ENCODE measurements around the gene MYCL.

Gene MYCL

DNA sequence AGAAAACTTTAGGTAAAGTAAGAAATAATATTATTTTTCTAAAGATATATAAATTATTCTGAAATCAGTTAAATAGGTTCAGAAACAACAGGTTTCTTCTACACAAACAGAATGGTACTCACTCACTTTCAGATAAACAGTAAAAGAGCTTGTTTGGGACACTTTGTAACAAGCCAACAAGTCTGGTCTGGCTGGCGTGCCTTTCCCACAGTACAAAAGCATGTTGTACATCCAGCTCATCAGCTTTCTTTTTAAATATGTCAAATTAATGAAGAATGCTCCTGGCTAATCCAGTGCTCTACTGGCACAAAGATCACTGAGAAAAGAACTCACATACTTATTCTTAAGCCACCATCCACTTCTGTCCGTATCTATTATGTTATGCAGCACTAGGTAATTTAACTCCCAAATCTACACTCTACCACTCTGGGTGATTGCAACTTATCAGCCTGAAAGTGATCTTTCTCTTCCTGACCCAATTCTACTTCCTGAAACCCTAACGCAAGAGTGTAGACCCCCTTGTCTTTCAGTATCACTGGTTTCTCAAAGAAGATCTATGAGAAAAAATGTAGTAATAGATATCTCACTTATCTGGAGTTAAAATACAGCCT is 51.0 kb downstream of the MYCL start:
- no peak for DNase-seq

GRCh38 chr1:39849203-39849602 is 52.5 kb downstream of the MYCL start:
- no peak for DNase-seq

DNA sequence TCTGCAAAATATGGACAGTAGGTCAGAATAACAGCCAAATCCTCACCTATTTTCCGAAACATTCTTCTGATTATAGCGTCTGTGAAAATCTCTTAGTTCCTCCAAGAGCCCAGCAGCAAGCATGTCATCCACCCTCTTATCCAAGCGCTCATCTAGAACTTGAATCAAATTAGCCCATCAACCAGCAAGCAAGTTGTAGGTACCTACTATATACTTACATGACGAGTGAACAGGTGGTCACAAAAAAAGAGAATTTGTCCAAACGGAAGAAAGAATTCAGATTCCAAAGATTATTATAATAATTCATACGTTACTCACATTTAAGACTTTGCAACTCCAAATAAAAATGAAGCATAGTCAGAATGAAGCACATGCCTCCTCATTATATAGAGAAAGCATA is 53.8 kb downstream of the MYCL start:
- DNase-seq, result no peak

- DNase-seq, result no peak
Observed at GRCh38 chr1:39846796-39847195, 54.9 kb downstream of the MYCL start.

DNA sequence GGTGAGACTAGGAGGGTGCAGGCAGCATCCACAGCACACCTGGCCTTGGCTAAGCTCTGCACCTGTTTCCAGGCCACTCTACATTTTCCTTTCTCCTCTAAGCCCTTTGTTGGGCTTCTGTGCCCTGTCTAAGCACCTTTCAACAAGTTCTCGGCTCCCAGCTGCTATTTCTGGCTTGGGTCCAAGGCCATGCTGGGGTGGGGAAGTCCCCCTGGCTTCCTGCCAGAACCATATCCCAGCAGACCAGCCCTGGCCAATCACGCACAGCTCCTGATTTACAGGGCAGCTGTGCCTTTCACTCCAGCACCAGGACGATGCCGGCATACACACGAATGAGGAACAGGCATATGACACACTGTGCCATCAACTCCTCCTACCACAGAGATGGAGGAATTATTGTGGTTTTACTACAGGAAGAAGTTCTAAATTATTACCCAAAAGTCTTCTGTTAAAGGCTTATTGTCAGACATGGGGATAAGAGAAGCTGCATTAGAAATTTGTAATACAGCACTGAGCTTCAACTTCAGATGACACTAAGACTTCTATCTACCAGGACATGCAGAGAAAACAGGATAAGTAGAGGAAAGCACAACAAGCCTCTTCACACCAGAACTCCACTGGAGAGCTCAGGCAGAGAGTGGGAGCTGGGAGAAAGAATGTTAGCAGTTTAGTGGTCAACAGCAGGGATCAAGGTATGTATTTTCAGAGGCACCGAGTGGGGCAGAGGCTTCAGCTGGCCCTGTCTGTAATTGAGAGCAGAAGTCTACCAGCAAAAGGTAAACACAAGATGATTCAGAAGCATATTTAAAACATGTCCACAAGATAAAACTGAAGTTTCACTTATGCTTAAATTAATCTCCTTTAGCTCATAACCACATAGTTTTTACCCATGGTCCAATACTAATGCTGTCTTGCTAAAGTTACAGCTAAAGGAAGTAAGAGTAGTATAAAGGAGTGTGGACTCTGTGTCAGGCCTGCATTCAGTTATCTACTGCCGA is 55.8 kb downstream of the MYCL start:
- peak; percentile 66 for DNase-seq

Data from NCI-H226 (cell line).